ENCODE measurements around the gene IGSF3.

DNA sequence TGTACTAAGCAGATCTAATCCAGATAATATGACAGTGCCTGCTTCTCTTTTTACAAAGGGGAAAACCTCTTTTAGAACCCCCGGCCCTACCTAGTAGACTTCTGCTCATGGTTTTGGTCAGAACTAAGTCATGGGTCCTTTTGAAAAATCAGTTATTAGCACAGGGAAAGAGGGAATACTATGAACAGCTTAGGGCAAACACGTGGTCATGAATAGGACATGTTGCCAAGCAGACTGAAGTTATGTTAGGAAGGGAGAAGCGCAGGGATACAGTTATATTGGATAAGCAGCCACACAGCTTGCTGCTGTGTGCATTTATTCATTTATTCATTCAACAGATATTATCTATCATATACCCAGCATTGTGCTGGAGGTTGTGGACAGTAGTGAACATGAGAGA lies 25.3 kb upstream of the IGSF3 start:
- TF ChIP-seq, protein P1, sequence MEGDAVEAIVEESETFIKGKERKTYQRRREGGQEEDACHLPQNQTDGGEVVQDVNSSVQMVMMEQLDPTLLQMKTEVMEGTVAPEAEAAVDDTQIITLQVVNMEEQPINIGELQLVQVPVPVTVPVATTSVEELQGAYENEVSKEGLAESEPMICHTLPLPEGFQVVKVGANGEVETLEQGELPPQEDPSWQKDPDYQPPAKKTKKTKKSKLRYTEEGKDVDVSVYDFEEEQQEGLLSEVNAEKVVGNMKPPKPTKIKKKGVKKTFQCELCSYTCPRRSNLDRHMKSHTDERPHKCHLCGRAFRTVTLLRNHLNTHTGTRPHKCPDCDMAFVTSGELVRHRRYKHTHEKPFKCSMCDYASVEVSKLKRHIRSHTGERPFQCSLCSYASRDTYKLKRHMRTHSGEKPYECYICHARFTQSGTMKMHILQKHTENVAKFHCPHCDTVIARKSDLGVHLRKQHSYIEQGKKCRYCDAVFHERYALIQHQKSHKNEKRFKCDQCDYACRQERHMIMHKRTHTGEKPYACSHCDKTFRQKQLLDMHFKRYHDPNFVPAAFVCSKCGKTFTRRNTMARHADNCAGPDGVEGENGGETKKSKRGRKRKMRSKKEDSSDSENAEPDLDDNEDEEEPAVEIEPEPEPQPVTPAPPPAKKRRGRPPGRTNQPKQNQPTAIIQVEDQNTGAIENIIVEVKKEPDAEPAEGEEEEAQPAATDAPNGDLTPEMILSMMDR (IDR thresholded peaks at IDR 0.05) = no peak
- TF ChIP-seq POLR2A (IDR thresholded peaks at IDR 0.05; ENCODE audit: low read depth) = no peak
